ENCODE results near the gene ST7. TPM values are rescaled to one million over a fixed set of nuclear protein-coding genes. Genes with fewer than 3 reads are reported as not detected.

ST7 gene
- polyA plus RNA-seq, 1 donor (not counting 4 experiments of a cell fraction or from before 2014, with no cell fraction given), result 16.9 TPM

DNA sequence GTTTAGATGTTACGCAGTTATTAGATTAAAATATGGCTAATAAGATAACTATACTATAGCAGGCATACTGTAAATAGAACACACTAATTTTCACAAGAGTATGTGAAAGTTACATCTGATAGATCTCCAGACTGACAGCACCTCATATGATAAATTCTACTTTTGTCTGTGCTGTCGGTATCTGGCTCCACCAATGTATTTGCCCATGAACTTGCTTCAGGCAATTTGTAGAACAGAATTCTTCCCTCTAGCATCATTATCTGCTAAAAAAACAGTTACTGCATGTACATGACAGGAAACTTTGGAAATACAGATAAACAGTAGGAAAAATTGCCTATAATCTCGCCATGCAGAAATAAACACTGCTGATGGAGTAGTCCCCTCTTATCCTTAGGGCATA, 231.8 kb downstream of the ST7 start:
- H4K20me1 ChIP-seq (ENCODE audit: control insufficient read depth, extremely low read depth, insufficient read depth, low read length), result no peaks in the 10 kb centered on the region
- H3K4me2 ChIP-seq (ENCODE audit: control insufficient read depth, extremely low read depth, insufficient read depth, low read depth, low read length), result no peak overlapping the region
- FAIRE-seq (no peak), DNase-seq (ENCODE audit: low read depth, low spot score) (no peak)
- no peaks in the 10 kb centered on the region for H3K9me1 ChIP-seq (ENCODE audit: control insufficient read depth, extremely low read depth, insufficient read depth, low read length)
- no peaks in the 10 kb centered on the region for H3K4me1 ChIP-seq (ENCODE audit: control insufficient read depth, extremely low read depth, insufficient read depth, low read length)
- H3K36me3 ChIP-seq (ENCODE audit: control insufficient read depth in 2 of 2, extremely low read depth in 1 of 2, insufficient read depth in 2 of 2, low read length in 2 of 2), result peaks cover 0 to 3% of the 10 kb centered on the region in 2 experiments
- no peak overlapping the region for H2AFZ ChIP-seq (ENCODE audit: control insufficient read depth, low read length)
- no peaks in the 10 kb centered on the region for H3K9me3 ChIP-seq (ENCODE audit: control insufficient read depth, low read depth, low read length)
- dilution Hi-C loops (cut with MboI; ENCODE audit: extremely low pct_ligation_motif_present, low sequenced_read_pairs), result no loop called here
- no peaks in the 10 kb centered on the region for H3K79me2 ChIP-seq (ENCODE audit: control insufficient read depth, insufficient read depth, low read length)
- H3K27ac ChIP-seq (ENCODE audit: control insufficient read depth, insufficient read depth, low read length), result no peak overlapping the region
- H3K4me3 ChIP-seq (ENCODE audit: control insufficient read depth in 2 of 3, extremely low read depth in 1 of 3, insufficient read depth in 2 of 3, low read depth in 1 of 3, low read length in 3 of 3), result no peak overlapping the region
- H3K27me3 ChIP-seq (ENCODE audit: control insufficient read depth, extremely low read depth, insufficient read depth, low read length), result no peaks in the 10 kb centered on the region
- H3K9ac ChIP-seq (ENCODE audit: control insufficient read depth, extremely low read depth, insufficient read depth, low read length), result no peak overlapping the region
- no peak for TF ChIP-seq EZH2 (IDR thresholded peaks at IDR 0.05; ENCODE audit: low read length)
- no peak for TF ChIP-seq CTCF (optimal IDR thresholded peaks at IDR 0.05 in 1 of 3, IDR thresholded peaks at IDR 0.05 in 1 of 3, conservative IDR thresholded peaks at IDR 0.05 in 1 of 3; ENCODE audit: extremely low read depth in 1 of 3, insufficient read depth in 2 of 3, low read length in 3 of 3)

GRCh38 chr7:117186218-117187010, 233.1 kb downstream of the ST7 start:
- Histone ChIP-seq H4K20me1 (ENCODE audit: control insufficient read depth, extremely low read depth, insufficient read depth, low read length) (no peaks in the 10 kb centered on the region), H3K9ac (ENCODE audit: control insufficient read depth, extremely low read depth, insufficient read depth, low read length) (no peak overlapping the region), H3K27me3 (ENCODE audit: control insufficient read depth, extremely low read depth, insufficient read depth, low read length) (no peaks in the 10 kb centered on the region), H3K27ac (ENCODE audit: control insufficient read depth, insufficient read depth, low read length) (no peak overlapping the region), H2AFZ (ENCODE audit: control insufficient read depth, low read length) (no peak overlapping the region), H3K9me3 (ENCODE audit: control insufficient read depth, low read depth, low read length) (no peaks in the 10 kb centered on the region), H3K4me1 (ENCODE audit: control insufficient read depth, extremely low read depth, insufficient read depth, low read length) (no peaks in the 10 kb centered on the region), H3K36me3 (ENCODE audit: control insufficient read depth in 2 of 2, extremely low read depth in 1 of 2, insufficient read depth in 2 of 2, low read length in 2 of 2) (peaks cover 0 to 3% of the 10 kb centered on the region in 2 experiments), H3K79me2 (ENCODE audit: control insufficient read depth, insufficient read depth, low read length) (no peaks in the 10 kb centered on the region), H3K9me1 (ENCODE audit: control insufficient read depth, extremely low read depth, insufficient read depth, low read length) (no peaks in the 10 kb centered on the region), H3K4me2 (ENCODE audit: control insufficient read depth, extremely low read depth, insufficient read depth, low read depth, low read length) (no peak overlapping the region), H3K4me3 (ENCODE audit: control insufficient read depth in 2 of 3, extremely low read depth in 1 of 3, insufficient read depth in 2 of 3, low read depth in 1 of 3, low read length in 3 of 3) (no peak overlapping the region)
- dilution Hi-C loops (cut with MboI; ENCODE audit: extremely low pct_ligation_motif_present, low sequenced_read_pairs), result no loop called here
- DNase-seq (ENCODE audit: low read depth, low spot score), result no peak
- TF ChIP-seq CTCF (optimal IDR thresholded peaks at IDR 0.05 in 1 of 3, IDR thresholded peaks at IDR 0.05 in 1 of 3, conservative IDR thresholded peaks at IDR 0.05 in 1 of 3; ENCODE audit: extremely low read depth in 1 of 3, insufficient read depth in 2 of 3, low read length in 3 of 3) (no peak), EZH2 (IDR thresholded peaks at IDR 0.05; ENCODE audit: low read length) (no peak)
- FAIRE-seq, result no peak
